ENCODE measurements around the gene HUNK.
"Not testable (repeated sequence)": the region's sequence is repeated elsewhere in the genome, so short reads cannot be mapped to it uniquely, and the experiment has no call there.

Gene HUNK

DNA sequence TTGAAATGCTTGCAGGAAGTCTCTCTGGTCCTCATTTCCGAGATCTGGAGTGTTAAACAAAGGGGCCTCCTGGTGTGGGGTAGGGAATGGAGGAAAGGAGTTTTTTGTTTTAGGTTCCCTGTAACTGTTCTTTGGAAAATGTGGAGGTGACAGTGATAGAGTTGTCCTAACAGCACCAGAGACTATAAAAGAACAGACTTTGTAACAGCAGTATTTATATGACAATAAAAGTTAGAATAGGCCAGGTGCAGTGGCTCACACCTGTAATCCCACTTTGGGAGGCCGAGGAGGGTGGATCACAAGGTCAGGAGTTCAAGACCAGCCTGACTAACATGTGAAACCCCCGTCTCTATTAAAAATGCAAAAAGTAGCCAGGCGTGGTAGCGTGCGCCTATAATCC, 68.9 kb downstream of the HUNK start:
- Mint-ChIP-seq H3K27me3 (peaks cover 14% of the 10 kb centered on the region), H3K9me3 (no peaks in the 10 kb centered on the region), H3K27ac (no peak overlapping the region), H3K4me1 (no peaks in the 10 kb centered on the region), H3K4me3 (no peak overlapping the region)
- DNase-seq (no peak), ATAC-seq (no peak)

- Mint-ChIP-seq H3K27ac (no peak overlapping the region), H3K4me1 (no peaks in the 10 kb centered on the region), H3K4me3 (no peak overlapping the region), H3K27me3 (peaks cover 8% of the 10 kb centered on the region), H3K9me3 (peaks cover 0 to 6% of the 10 kb centered on the region in 2 donors)
- ATAC-seq = no peak
- no peak for DNase-seq
Observed at GRCh38 chr21:31943561-31943960, 70.7 kb downstream of the HUNK start.

GRCh38 chr21:31945141-31945540, 72.3 kb downstream of the HUNK start:
- Mint-ChIP-seq H3K9me3 (peaks cover 0 to 6% of the 10 kb centered on the region in 2 donors), H3K4me3 (no peak overlapping the region), H3K27ac (no peak overlapping the region), H3K27me3 (peaks cover 7% of the 10 kb centered on the region), H3K4me1 (peaks cover 8% of the 10 kb centered on the region)
- ATAC-seq (no peak), DNase-seq (no peak)

- H3K4me3 Mint-ChIP-seq = no peak overlapping the region
- no peak overlapping the region for H3K27ac Mint-ChIP-seq
- ATAC-seq = no peak
- peaks cover 7% of the 10 kb centered on the region for H3K27me3 Mint-ChIP-seq
- DNase-seq = no peak
- peaks cover 12% of the 10 kb centered on the region for H3K4me1 Mint-ChIP-seq
- H3K9me3 Mint-ChIP-seq = peaks cover 0 to 6% of the 10 kb centered on the region in 2 donors
Observed at GRCh38 chr21:31945546-31945945, 72.7 kb downstream of the HUNK start.

- peaks cover 7% of the 10 kb centered on the region for H3K27me3 Mint-ChIP-seq
- no peak overlapping the region for H3K27ac Mint-ChIP-seq
- H3K4me3 Mint-ChIP-seq = no peak overlapping the region
- ATAC-seq = no peak
- H3K4me1 Mint-ChIP-seq = peaks cover 12% of the 10 kb centered on the region
- peaks cover 0 to 6% of the 10 kb centered on the region in 2 donors for H3K9me3 Mint-ChIP-seq
- DNase-seq = no peak
Observed at GRCh38 chr21:31946231-31946630, 73.4 kb downstream of the HUNK start.

GRCh38 chr21:31946876-31947550, 74.2 kb downstream of the HUNK start:
- H3K27ac Mint-ChIP-seq, H3K4me3 Mint-ChIP-seq, H3K9me3 Mint-ChIP-seq, H3K27me3 Mint-ChIP-seq, ATAC-seq, DNase-seq: not testable (repeated sequence)
- H3K4me1 Mint-ChIP-seq = peaks cover 12% of the 10 kb centered on the region

DNA sequence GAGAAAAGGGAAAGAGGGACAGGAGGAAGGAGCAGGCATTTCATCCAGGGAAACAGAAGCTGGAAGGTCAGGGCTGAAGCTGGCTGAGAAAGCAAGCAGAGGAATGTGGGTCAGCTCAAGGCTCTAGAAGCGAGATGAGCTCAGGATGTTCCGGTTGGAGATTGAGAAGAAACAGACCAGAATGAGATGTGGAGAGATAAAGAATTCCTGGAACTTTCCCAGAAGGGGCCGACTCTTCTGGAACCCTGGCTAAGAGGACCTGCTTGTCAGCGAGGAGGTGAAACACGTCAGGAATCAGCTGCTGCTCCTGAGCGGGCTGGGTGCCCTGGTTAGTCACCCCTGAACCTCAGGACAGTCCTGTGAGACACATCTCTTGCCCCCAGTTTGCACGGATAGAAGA, 75.9 kb downstream of the HUNK start:
- no peak for ATAC-seq
- Mint-ChIP-seq H3K4me1 (peaks cover 12% of the 10 kb centered on the region), H3K4me3 (no peak overlapping the region), H3K27me3 (no peaks in the 10 kb centered on the region), H3K9me3 (peaks cover 0 to 6% of the 10 kb centered on the region in 2 donors), H3K27ac (no peak overlapping the region)
- no peak for DNase-seq

GRCh38 chr21:31952828-31953227, 80.0 kb downstream of the HUNK start:
- H3K27me3 Mint-ChIP-seq = no peaks in the 10 kb centered on the region
- H3K27ac Mint-ChIP-seq = no peak overlapping the region
- no peaks in the 10 kb centered on the region for H3K9me3 Mint-ChIP-seq
- H3K4me3 Mint-ChIP-seq = no peak overlapping the region
- H3K4me1 Mint-ChIP-seq = peaks cover 27% of the 10 kb centered on the region
- ATAC-seq (no peak), DNase-seq (no peak)

- no peaks in the 10 kb centered on the region for H3K9me3 Mint-ChIP-seq
- H3K27me3 Mint-ChIP-seq = no peaks in the 10 kb centered on the region
- DNase-seq (no peak), ATAC-seq (peak; percentile 48)
- H3K4me3 Mint-ChIP-seq = no peak overlapping the region
- no peak overlapping the region for H3K27ac Mint-ChIP-seq
- H3K4me1 Mint-ChIP-seq = peaks cover 26% of the 10 kb centered on the region
Observed at GRCh38 chr21:31957631-31958030, 84.8 kb downstream of the HUNK start.

DNA sequence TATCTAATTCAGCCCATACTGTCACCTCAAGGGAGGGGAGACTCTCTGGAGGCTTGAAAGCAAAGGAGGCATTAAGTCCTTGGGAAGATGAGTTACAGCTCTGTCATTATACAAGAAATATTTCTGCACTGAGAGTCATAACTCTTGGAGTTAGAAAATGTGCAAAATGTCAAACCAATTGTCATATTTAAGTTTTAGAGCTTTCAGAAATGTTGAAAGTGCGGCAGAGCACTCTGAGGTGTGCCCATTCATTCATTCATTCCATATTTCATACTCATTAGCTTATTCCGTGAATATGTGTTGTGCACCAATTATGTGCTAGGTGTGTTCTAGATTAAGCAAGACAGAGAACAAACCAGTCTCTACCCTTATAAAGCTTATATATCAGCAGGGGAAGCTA, 87.1 kb downstream of the HUNK start:
- no peak overlapping the region for H3K27ac Mint-ChIP-seq
- H3K27me3 Mint-ChIP-seq = no peaks in the 10 kb centered on the region
- no peak overlapping the region for H3K4me3 Mint-ChIP-seq
- H3K4me1 Mint-ChIP-seq = peaks cover 26% of the 10 kb centered on the region
- no peaks in the 10 kb centered on the region for H3K9me3 Mint-ChIP-seq
- ATAC-seq = no peak
- no peak for DNase-seq

DNA sequence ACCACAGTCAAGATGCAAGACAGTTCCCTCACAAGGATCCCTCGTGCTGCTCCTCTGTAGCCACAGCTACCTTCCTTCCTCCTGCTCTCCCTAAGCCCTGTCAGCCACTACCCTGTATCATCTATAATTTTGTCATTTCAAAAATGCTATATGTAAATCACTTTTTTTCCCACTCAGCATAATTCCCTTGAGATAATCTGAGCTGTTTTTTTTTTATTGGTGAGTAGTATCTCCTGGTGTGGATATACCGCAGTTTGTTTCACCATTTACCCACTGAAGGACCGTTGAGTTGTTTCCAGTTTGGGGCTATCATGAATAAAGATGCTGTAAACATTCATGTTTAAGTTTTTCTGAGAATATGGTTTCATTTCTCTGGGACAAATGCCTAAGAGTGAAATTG, 88.2 kb downstream of the HUNK start:
- DNase-seq = no peak
- H3K27ac Mint-ChIP-seq = no peak overlapping the region
- no peak overlapping the region for H3K4me3 Mint-ChIP-seq
- H3K4me1 Mint-ChIP-seq = peaks cover 26% of the 10 kb centered on the region
- no peaks in the 10 kb centered on the region for H3K9me3 Mint-ChIP-seq
- no peak for ATAC-seq
- no peaks in the 10 kb centered on the region for H3K27me3 Mint-ChIP-seq

GRCh38 chr21:31961704-31962103, 88.9 kb downstream of the HUNK start:
- H3K4me1 Mint-ChIP-seq = peaks cover 22% of the 10 kb centered on the region
- no peaks in the 10 kb centered on the region for H3K9me3 Mint-ChIP-seq
- DNase-seq = no peak
- no peaks in the 10 kb centered on the region for H3K27me3 Mint-ChIP-seq
- H3K4me3 Mint-ChIP-seq = no peak overlapping the region
- no peak overlapping the region for H3K27ac Mint-ChIP-seq
- ATAC-seq = no peak

GRCh38 chr21:31964692-31965091, 91.9 kb downstream of the HUNK start:
- DNase-seq = no peak
- H3K27ac Mint-ChIP-seq = no peak overlapping the region
- H3K4me3 Mint-ChIP-seq = no peak overlapping the region
- H3K27me3 Mint-ChIP-seq = no peaks in the 10 kb centered on the region
- no peaks in the 10 kb centered on the region for H3K4me1 Mint-ChIP-seq
- no peaks in the 10 kb centered on the region for H3K9me3 Mint-ChIP-seq
- no peak for ATAC-seq

GRCh38 chr21:31967334-31967733, 94.5 kb downstream of the HUNK start:
- peaks cover 0 to 2% of the 10 kb centered on the region in 2 donors for H3K9me3 Mint-ChIP-seq

DNA sequence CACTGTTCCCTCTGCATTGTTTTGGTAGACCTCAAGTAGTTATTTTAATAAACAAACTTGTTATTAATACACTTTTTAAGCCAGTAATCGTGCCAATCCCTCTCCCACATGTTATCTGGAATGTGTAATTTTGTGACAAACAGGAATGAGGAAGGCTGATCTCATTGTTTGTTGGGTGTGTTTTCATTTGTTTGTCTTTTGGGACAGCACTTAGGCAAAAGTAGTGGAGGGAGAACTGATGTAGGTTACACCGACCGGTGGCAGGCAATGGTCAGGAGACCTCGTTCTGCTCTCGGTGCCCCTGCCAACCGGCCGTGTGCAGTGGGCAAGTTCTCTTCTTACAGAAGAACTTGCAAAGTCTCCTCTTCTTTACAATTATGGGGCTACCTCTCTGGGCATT, 99.8 kb downstream of the HUNK start:
- Mint-ChIP-seq H3K27me3 (no peaks in the 10 kb centered on the region), H3K4me1 (peaks cover 27% of the 10 kb centered on the region), H3K4me3 (no peak overlapping the region), H3K9me3 (peaks cover 20 to 21% of the 10 kb centered on the region in 2 donors), H3K27ac (no peak overlapping the region)
- ATAC-seq (no peak), DNase-seq (no peak)

More at GRCh38 chr21:31967334-31967733, 94.5 kb downstream of the HUNK start:
- Mint-ChIP-seq H3K27ac (no peak overlapping the region), H3K4me3 (no peak overlapping the region), H3K27me3 (no peaks in the 10 kb centered on the region), H3K4me1 (no peaks in the 10 kb centered on the region)
- ATAC-seq (no peak), DNase-seq (no peak)

- H3K4me3 Mint-ChIP-seq = no peak overlapping the region
- peaks cover 20 to 21% of the 10 kb centered on the region in 2 donors for H3K9me3 Mint-ChIP-seq
- H3K27ac Mint-ChIP-seq = no peak overlapping the region
- ATAC-seq = no peak
- no peaks in the 10 kb centered on the region for H3K27me3 Mint-ChIP-seq
- H3K4me1 Mint-ChIP-seq = peaks cover 27% of the 10 kb centered on the region
- DNase-seq = no peak
Observed at GRCh38 chr21:31973402-31973944, 100.7 kb downstream of the HUNK start.
